ENCODE results near the gene QRFPR.
"Not testable (repeated sequence)": the region's sequence is repeated elsewhere in the genome, so short reads cannot be mapped to it uniquely, and the experiment has no call there.

QRFPR gene

DNA sequence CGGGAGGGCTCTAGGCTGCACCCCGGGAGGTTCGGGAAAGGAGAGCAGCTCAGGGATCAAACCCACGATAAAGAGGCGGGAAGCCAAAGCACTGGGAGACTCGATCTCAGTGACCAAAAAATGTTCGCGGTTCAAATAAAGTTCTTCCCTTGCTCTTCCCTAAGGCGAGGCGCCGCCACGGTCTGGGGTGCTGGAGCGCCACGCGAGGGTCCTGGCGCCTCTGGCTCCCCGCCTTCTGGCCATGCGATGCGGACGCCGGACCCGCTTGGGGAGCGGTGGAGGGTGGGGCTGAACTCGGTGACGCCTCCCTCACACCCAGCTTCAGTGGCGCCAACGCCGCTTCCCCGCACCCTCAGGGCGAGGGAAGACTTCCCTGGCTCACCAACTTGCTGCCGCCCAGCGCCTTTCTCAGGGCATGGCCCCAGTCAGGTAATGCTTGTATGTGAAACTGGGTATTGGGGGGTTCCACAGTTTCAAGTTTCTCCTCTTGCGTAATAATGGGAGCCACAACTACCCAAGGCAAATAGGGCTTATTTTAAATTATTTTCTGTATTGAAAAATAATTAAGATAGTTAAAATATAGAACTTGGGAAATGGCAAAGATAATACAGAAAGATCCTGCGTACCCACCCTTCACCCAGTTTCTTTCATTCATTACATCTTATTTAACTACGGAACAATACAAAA, at the start of gene QRFPR:
Gene QRFPR, minus strand, starts transcription at position 243 of the 687 bp plus-strand sequence. CDS start 371 bp downstream, outside the sequence.
- H3K4me3 ChIP-seq (ENCODE audit: low read depth, low read length): no peak within 1 kb of the TSS
- TF ChIP-seq, protein P1, sequence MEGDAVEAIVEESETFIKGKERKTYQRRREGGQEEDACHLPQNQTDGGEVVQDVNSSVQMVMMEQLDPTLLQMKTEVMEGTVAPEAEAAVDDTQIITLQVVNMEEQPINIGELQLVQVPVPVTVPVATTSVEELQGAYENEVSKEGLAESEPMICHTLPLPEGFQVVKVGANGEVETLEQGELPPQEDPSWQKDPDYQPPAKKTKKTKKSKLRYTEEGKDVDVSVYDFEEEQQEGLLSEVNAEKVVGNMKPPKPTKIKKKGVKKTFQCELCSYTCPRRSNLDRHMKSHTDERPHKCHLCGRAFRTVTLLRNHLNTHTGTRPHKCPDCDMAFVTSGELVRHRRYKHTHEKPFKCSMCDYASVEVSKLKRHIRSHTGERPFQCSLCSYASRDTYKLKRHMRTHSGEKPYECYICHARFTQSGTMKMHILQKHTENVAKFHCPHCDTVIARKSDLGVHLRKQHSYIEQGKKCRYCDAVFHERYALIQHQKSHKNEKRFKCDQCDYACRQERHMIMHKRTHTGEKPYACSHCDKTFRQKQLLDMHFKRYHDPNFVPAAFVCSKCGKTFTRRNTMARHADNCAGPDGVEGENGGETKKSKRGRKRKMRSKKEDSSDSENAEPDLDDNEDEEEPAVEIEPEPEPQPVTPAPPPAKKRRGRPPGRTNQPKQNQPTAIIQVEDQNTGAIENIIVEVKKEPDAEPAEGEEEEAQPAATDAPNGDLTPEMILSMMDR (IDR thresholded peaks at IDR 0.05; ENCODE audit: borderline replicate concordance, insufficient read depth, low read depth, low read length): no peak

DNA sequence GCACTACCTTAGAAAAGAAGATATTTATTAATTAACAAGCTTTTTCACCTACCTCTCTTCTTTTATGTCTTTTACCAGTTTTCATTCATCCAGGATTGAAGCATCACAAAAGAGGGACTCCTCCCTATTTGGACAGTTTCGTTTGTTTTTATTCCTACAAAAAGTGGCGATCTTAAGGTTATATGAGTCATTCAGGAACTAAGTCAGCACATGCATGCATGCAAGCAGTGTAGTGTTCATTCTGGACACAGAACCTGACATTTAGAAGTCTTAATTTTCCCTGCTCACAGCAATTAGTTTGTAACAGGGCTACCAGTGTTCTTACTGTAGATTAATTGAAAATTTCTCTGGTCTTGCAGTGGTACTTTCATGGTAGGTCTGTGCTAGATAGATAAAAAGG, 47.9 kb upstream of the QRFPR start:
- no peak overlapping the region for H3K4me3 ChIP-seq (ENCODE audit: low read depth, low read length)
- TF ChIP-seq, protein P1 (IDR thresholded peaks at IDR 0.05; ENCODE audit: borderline replicate concordance, insufficient read depth, low read depth, low read length): no peak

DNA sequence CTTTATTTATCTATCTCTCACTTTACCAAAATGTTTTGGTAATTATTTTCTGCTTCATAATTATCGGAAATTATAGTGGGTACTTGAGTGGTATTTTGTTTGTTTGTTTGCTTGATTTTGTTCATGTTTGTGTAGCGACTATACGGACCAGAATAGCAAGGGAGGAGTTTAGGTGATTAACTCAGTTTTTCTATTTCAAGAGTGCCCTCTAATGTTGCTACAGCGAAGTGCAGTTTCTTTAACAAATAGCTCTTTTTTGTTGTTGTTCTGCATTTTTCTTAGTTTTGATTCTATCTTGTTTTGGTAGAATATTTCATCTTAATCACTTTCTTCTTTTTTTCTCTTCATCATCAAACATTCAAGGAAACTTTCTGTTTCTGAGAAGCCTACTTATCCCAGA, 40.8 kb upstream of the QRFPR start:
- TF ChIP-seq, protein P1 (IDR thresholded peaks at IDR 0.05; ENCODE audit: borderline replicate concordance, insufficient read depth, low read depth, low read length): no peak
- no peak overlapping the region for H3K4me3 ChIP-seq (ENCODE audit: low read depth, low read length)

DNA sequence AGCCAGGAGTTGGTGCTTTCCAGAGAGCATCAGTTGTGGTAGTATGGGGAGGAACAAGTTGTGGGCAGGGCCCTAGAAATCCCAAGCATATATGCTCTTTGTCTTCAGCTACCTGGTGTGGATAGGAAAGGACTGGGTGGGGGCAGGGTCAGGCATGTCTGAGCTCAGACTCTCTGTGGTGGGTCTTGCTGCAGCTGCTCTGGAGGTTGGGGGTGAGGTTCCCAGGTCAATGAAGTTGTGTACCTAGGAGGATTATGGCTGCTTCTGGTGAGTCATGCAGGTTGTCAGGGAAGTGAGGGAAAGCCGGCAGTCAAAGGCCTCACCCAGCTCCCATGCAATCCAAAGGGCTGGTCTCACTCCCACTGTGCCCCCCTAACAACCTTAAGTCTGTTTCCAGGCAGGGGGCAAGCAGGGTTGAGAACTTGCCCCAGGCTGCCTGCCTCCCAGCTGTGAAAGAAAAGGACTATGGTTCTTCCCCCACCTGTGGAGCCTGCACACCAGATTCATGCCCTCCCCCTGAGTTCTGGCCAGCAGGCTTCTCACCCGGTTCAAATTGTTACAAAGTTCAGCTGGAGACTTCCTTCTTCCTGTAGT, 30.4 kb upstream of the QRFPR start:
- TF ChIP-seq, protein P1 (IDR thresholded peaks at IDR 0.05; ENCODE audit: borderline replicate concordance, insufficient read depth, low read depth, low read length): no peak
- H3K4me3 ChIP-seq (ENCODE audit: low read depth, low read length): no peak overlapping the region

DNA sequence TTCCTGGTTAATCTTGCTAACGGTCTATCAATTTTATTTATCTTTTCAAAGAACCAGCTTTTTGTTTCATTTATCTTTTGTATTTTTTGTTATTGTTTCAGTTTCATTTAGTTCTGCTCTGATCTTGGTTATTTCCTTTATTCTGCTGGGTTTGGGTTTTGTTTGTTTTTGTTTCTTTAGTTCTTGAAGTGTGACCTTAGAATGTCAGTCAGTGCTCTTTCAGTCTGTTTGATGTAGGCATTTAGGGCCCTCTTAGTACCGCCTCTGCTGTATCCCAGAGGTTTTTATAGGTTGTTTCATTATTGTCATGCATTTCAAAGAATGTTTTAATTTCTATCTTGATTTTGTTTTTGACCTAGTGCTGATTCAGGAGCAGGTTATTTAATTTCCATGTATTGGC, 27.7 kb upstream of the QRFPR start:
- H3K4me3 ChIP-seq (ENCODE audit: low read depth, low read length): not testable (repeated sequence)

DNA sequence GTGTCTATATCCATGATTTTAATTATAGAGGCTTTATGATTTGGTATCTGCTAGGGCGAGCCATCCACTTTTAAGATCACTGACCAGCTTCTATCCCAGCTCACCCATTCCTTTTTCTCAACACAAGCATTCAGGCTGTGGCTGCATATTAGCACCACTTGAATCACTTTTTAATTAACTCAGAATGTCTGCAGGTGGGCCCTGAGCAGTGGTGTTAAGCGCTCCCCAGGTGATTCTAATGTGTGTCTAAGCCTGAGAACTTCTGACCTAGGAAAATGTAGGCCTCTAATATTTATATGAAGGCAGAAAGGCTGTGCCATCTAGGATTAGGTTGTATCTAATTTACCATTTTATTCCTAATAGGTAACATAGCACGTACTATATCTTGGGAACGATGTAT, 19.8 kb upstream of the QRFPR start:
- no peak overlapping the region for H3K4me3 ChIP-seq (ENCODE audit: low read depth, low read length)
- TF ChIP-seq, protein P1 (IDR thresholded peaks at IDR 0.05; ENCODE audit: borderline replicate concordance, insufficient read depth, low read depth, low read length): no peak

DNA sequence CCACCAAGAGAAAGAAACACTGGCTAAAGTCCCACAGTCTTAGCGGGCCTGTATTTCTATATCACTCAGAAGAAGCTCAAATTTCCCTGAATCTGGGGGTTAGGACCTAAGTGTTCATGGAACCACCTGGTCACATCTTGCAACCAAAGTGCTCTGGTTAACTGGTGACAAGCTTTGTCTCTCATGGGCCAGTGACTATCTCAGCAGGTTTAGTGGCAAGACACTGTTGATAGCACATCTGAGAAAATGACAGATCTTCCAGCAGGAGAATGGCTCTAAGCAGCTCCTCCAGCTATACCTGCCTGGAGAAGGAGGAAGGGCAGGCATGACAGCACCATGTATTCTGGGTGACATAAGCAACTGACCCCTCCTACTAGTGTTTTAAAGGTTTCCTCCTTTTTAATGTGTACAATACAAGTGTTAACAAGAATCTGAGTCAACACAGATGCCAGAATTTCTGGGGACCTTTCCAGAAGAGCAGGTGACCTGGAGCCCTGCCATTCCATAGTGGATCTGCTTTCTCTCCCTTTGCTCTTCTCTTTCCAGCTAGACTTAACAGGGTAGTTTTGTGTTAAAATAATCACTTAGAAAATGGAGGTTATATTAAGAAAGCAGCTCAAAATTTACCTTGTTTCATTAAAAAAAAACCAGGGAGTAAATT, 17.3 kb upstream of the QRFPR start:
- H3K4me3 ChIP-seq (ENCODE audit: low read depth, low read length): no peak overlapping the region
- TF ChIP-seq, protein P1 (IDR thresholded peaks at IDR 0.05; ENCODE audit: borderline replicate concordance, insufficient read depth, low read depth, low read length): no peak

All from GM12875 (cell line).